Measurements from ENCODE around the gene SLC6A18.

Gene SLC6A18

DNA sequence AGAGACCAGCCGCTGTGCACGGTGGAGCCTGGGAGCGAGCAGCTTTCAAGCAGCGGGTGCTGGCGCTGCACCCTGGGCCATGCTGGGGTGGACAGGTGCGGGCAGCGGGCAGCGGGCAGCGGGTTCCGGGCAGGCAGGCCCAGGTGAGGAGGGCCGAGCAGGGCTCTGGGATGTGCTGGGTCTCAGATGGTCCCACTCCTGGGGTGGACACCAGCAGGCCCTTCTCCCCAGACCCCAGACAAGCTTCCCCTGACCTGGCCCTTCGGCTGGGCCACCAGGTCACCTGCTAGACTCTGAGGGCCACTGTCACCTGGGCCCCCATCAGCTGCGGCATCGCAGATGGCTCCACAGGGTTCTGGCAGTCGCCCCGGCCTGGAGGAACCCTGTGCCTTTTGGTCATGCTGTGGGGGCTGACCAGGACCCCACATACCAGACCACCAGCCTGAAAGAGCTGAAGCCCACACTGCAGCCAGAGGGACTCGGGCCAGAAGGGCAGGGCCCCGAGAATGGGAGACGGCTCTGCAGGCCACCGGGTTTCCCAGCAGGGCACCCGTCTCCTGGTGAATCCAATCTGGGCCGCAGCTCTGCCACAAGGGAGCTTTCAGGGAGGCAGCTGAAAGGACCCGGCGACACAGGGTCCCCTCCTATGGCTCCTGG lies 21.7 kb upstream of the SLC6A18 start:
- DNase-seq (ENCODE audit: low read depth in 2 of 2), result no peak

DNA sequence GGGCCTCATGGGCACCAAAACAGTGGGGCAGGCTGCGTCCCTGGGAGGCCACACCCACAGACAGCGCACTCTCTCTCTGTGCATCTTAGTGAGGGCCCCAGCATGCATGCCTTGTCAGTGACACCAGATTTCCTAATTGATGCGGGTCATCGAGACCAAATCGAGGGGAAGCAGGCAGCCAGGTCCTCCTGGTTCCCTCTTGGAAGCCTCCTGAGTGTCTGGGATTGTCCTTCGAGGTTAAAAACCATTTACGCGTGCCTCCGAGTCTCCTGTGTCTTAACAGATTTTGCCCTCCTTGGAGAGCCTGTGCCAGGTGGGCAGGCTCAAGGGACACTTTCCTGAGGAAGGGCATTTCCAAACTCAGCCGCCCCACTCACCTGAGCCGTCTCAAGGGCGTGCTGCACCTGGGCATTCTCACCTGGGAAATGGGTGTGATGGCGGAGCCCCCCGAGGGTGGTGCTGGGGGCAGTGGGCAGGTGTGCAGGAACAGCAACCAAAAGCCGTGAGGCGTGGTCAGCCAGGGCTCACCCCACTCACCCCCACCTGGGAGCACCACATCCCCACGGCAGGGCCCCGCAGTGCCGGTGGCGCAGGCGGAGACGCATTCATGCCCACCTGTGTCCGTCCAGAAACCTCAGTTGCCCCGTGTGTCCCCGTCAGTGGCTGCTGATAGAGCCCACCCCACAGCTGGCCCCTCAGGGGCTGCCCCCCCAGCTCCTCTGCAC lies 21.1 kb upstream of the SLC6A18 start:
- DNase-seq (ENCODE audit: low read depth in 2 of 2), result no peak

GRCh38 chr5:1204693-1205242 lies 20.4 kb upstream of the SLC6A18 start:
- no peak for DNase-seq (ENCODE audit: low read depth in 2 of 2)

DNA sequence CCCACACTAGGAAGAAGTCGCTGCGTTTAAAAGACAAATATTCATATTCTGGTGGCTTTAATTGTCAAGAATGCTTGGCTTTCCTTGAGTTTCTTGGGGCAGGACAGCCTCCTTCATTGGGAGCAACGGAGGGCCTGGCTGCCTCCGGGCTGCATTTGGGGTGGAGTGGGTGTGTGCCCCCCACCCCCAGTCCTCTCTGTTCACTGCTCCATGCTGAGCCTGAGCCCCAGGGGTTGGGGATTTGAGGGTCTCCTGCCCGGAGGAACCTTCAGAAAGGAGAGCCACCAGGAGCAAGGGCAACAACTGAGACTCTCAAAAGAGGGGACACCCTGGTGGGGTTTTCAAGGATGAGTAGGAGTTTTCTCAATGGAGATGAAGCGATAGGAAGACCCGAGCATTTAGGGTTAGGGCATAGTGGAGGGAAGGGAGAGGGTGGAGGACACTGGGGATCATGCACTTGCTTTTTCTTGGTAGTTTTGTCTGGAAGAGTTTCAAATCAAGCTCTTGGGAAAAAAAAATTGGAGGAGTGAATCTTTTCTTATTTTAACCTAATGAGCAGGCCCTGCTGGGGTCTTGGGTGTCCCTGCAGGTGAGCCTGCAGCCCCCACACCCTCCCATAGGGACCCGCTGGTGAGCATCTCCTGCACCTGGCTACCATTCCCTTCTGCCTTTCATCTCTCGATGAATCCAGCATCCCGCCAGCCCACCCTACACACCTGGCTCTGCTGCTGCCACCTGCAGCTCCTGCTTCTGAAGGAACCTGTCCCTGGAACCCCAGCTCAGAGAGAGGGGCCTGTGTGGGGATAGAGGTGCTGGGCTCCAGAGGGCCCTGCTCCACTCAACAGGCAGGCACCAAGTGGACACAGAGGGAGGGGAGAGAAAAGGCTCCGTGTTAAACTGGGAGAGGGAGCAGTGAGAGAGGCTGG lies 19.7 kb upstream of the SLC6A18 start:
- DNase-seq (ENCODE audit: low read depth in 2 of 2), result no peak

- no peak for DNase-seq (ENCODE audit: low read depth in 2 of 2)
Measured at GRCh38 chr5:1206521-1207412, 18.4 kb upstream of the SLC6A18 start.

- no peak for DNase-seq (ENCODE audit: low read depth in 2 of 2)
Measured at GRCh38 chr5:1207555-1207954, 17.6 kb upstream of the SLC6A18 start.

- no peak for DNase-seq (ENCODE audit: low read depth in 2 of 2)
Measured at GRCh38 chr5:1208221-1208742, 16.9 kb upstream of the SLC6A18 start.

DNA sequence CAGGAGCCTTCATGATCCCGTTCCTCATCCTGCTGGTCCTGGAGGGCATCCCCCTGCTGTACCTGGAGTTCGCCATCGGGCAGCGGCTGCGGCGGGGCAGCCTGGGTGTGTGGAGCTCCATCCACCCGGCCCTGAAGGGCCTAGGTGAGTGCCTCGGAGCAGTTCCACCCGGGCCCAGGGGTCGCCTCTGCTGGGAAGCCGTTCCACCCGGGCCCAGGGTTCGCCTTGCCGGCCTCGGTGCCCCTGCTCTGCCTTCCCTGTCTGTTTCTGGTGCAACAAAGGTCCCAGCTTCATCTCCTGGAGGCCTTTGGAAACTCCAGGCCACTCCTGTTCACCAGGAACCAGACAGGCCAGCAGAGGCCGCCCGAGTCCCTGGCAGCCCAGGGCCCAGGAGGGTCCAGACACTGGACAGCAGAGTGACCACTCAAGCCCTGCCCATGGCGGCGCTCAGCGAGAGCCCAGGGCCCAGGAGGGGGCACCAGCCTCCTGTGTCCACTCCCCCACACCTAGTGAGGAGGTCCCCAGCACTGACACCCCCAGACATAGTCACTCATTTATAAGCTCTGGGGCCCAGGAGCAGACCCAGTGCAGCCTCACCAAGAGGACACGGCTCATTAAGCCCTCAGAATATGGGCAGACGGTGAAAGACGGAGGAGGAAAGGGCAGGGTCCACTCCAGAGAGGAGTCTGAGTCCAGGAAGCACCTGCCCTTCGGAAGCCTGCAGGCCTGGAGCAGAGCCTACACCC lies 16.3 kb upstream of the SLC6A18 start:
- no peak for DNase-seq (ENCODE audit: low read depth in 2 of 2)

- DNase-seq (ENCODE audit: low read depth in 2 of 2), result no peak
Measured at GRCh38 chr5:1209489-1209852, 15.7 kb upstream of the SLC6A18 start.

GRCh38 chr5:1209896-1210776 lies 15.0 kb upstream of the SLC6A18 start:
- DNase-seq (ENCODE audit: low read depth in 2 of 2), result no peak

GRCh38 chr5:1210832-1211251 lies 14.3 kb upstream of the SLC6A18 start:
- no peak for DNase-seq (ENCODE audit: low read depth in 2 of 2)

DNA sequence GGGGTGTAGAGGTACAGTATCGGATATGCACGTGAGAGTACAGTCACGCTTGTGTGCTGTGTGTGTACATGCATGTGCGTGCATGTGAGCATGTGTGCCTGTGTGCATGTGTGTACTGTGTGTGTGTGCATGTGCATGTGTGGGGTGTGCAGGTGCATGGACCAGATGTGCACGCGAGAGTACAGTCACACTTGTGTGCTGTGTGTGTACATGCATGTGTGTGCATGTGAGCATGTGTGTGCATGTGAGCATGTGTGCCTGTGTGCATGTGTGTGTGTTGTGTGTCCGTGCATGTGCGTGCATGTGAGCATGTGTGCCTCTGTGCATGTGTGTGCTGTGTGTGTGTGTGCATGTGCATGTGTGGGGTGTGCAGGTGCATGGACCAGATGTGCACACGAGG lies 13.5 kb upstream of the SLC6A18 start:
- no peak for DNase-seq (ENCODE audit: low read depth in 2 of 2)

- no peak for DNase-seq (ENCODE audit: low read depth in 2 of 2)
Measured at GRCh38 chr5:1212271-1212670, 12.9 kb upstream of the SLC6A18 start.

DNA sequence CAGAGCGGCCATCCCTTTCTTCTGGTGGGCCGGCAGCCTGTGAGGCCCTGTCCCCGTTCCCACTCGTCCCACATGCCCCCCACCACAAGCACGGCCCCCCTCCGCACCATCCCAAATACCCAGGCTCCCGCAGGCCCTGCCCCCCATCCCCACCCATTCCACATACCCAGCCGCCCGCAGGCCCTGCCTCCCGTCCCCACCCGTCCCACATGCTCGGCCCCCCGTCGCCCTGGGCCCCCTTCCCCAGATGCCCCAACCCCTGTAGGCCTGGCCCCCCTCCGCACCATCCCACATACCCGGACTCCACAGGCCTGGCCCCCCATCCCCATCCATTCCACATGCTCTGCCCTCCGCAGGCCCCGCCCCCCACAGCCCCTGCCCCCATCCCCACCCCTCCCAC lies 12.3 kb upstream of the SLC6A18 start:
- no peak for DNase-seq (ENCODE audit: low read depth in 2 of 2)

DNA sequence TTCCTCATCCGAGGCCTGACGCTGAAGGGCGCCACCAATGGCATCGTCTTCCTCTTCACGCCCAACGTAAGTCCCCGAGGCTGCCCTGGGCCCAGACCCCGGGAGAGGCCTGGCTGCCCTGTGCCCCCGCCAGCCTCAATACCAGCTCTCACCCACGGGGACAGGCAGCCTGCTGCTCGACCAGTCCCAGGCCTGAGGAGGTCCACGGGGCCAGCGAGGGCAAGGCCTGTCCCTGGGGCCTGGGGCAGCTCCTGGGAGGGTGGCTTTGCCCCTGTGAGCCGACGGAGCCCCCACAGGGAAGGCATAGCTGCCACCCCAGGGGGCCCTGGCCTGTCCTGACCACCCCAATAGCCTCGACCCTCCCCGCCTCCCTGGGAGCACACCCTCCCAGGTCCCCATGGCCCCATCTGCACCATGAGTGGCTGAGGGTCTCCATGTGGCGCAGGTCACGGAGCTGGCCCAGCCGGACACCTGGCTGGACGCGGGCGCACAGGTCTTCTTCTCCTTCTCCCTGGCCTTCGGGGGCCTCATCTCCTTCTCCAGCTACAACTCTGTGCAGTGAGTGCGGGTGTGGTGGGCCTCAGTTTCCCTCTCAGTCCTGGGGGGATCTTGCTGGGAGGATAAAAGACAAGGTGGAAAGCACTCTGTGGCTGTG lies 11.5 kb upstream of the SLC6A18 start:
- no peak for DNase-seq (ENCODE audit: low read depth in 2 of 2)

- no peak for DNase-seq (ENCODE audit: low read depth in 2 of 2)
Measured at GRCh38 chr5:1214163-1214935, 10.8 kb upstream of the SLC6A18 start.

DNA sequence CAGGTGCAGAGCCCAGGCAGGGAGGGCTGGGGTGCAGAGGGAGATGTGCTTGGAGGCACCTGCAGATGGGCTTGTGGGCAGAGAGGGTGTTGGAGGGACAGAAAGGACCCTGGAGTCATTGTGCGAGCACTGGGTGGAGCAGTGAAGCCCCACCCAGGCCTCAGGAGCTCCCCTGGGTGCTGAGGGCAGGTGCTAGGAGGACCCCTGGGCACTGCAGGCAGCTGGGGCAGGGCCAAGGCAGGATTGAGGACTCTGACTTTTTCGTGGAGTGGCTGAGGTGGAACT lies 10.3 kb upstream of the SLC6A18 start:
- DNase-seq (ENCODE audit: low read depth in 2 of 2), result no peak

Measured in activated CD4-positive, alpha-beta T cell treated with anti-CD3 and anti-CD28 coated beads for 24 hours (primary cell).